B cell (primary cell): Measurements from ENCODE around the gene DOHH. TPM values are rescaled to one million over a fixed set of nuclear protein-coding genes. Genes with fewer than 3 reads are reported as not detected.
A peak's percentile ranks its signal among the peaks of the same experiment; 100 is the strongest.

Experiments used
- ATAC-seq: fragments of 200-7000 bp; cut with Tn5 transposase; one replicate; pipeline ENCODE4 v1.10.0; 2021; ENCODE audit warnings: low read depth, mild to moderate bottlenecking, moderate number of reproducible peaks, moderate library complexity
- CTCF ChIA-PET: fragments of 350-600 bp; sonication (Branson Sonifier 250); formaldehyde crosslinking; loops from one replicate; lab custom pipeline; 2021; ENCODE audit warnings: antibody characterized with exemption, inconsistent platforms; lab: Charles Lee
- POLR2A ChIA-PET: fragments of 350-600 bp; sonication (Branson Sonifier 250); formaldehyde crosslinking; loops from one replicate; lab custom pipeline; 2021; ENCODE audit warnings: antibody characterized with exemption; lab: Charles Lee
- DNase-seq: peaks from one replicate; pipeline ENCODE4 v3.0.0; 2013
- H2AFZ ChIP-seq: 2 replicates; pipeline ENCODE4 v1.6.1; 2012; ENCODE audit warnings: mild to moderate bottlenecking, low read depth, low read length; ENCODE audit not compliant: insufficient read depth, poor library complexity, severe bottlenecking
- H3K27ac ChIP-seq, 2 donors: 1 replicate in 1 of 2; 2 replicates in 1 of 2; pipeline ENCODE4 v1.5.1; 2012 to 2013; ENCODE audit warnings: low read length in 2 of 2, mild to moderate bottlenecking in 2 of 2, moderate library complexity in 1 of 2
- H3K27me3 ChIP-seq, 4 experiments: fragments of 200-600 bp in 1 of 4; sonication (generic) in 1 of 4; replicated peaks in 1 of 4; 1 replicate in 2 of 4; 2 replicates in 2 of 4; pipeline versions ENCODE4 v1.6.1 to v1.7.0; 2013 to 2016; ENCODE audit warnings: low read length in 3 of 4, mild to moderate bottlenecking in 2 of 4, mixed read lengths in 1 of 4, moderate library complexity in 1 of 4; ENCODE audit not compliant: insufficient read depth in 4 of 4, control insufficient read depth in 3 of 4; ENCODE audit errors: control extremely low read depth in 1 of 4
- H3K36me3 ChIP-seq, 2 experiments: replicated peaks in 1 of 2; 1 replicate in 1 of 2; 2 replicates in 1 of 2; pipeline versions ENCODE4 v1.6.1 to v1.7.1; 2013; ENCODE audit warnings: low read length in 1 of 2; ENCODE audit not compliant: insufficient read depth in 2 of 2, control insufficient read depth in 1 of 2; ENCODE audit errors: control extremely low read depth in 1 of 2, extremely low read depth in 1 of 2
- H3K4me1 ChIP-seq, 2 donors: fragments of 200-600 bp in 1 of 2; sonication (generic) in 1 of 2; 1 replicate in 1 of 2; 2 replicates in 1 of 2; pipeline versions ENCODE4 v1.5.1 to v1.6.1; 2013 to 2017; ENCODE audit warnings: low read length in 2 of 2; ENCODE audit not compliant: control insufficient read depth in 2 of 2, insufficient read depth in 2 of 2
- H3K4me2 ChIP-seq: replicated peaks from 2 replicates; pipeline ENCODE3; 2012; ENCODE audit warnings: mild to moderate bottlenecking, low read depth, low read length; ENCODE audit not compliant: poor library complexity, severe bottlenecking
- H3K4me3 ChIP-seq, 5 experiments: fragments of 200-600 bp in 1 of 5; sonication (generic) in 1 of 5; 1 replicate in 3 of 5; 2 replicates in 2 of 5; pipeline versions ENCODE4 v1.5.1 to v1.7.0; 2011 to 2016; ENCODE audit warnings: low read length in 4 of 5, mild to moderate bottlenecking in 4 of 5, low read depth in 2 of 5, control low read depth in 1 of 5, moderate library complexity in 1 of 5; ENCODE audit not compliant: insufficient read depth in 1 of 5; ENCODE audit errors: control extremely low read depth in 1 of 5, extremely low read depth in 1 of 5
- H3K79me2 ChIP-seq: fragments of 200-600 bp; sonication (generic); one replicate; pipeline ENCODE4 v1.6.0; 2016; ENCODE audit warnings: low read length; ENCODE audit not compliant: control insufficient read depth, insufficient read depth
- H3K9ac ChIP-seq: fragments of 200-600 bp; sonication (generic); 2 replicates; pipeline ENCODE4 v1.6.1; 2017; ENCODE audit warnings: mild to moderate bottlenecking, low read length, moderate library complexity
- H3K9me3 ChIP-seq, 3 donors: one replicate each; pipeline versions ENCODE4 v1.6.1 to v1.7.1; 2013; ENCODE audit warnings: low read length in 2 of 3; ENCODE audit not compliant: control insufficient read depth in 2 of 3, insufficient read depth in 1 of 3; ENCODE audit errors: control extremely low read depth in 1 of 3
- H4K20me1 ChIP-seq: 2 replicates; pipeline ENCODE4 v1.6.0; 2012; ENCODE audit warnings: mild to moderate bottlenecking, low read length; ENCODE audit not compliant: insufficient read depth, control insufficient read depth, poor library complexity, severe bottlenecking
- H3K27ac Mint-ChIP-seq: one replicate; pipeline ENCODE4 v1.8.0; 2021; ENCODE audit warnings: mixed read lengths
- H3K27me3 Mint-ChIP-seq: one replicate; pipeline ENCODE4 v1.8.0; 2021; ENCODE audit warnings: mixed read lengths
- H3K4me1 Mint-ChIP-seq: one replicate; pipeline ENCODE4 v1.8.0; 2021; ENCODE audit warnings: mixed read lengths
- H3K4me3 Mint-ChIP-seq: one replicate; pipeline ENCODE4 v1.8.0; 2021; ENCODE audit warnings: mixed read lengths
- H3K9me3 Mint-ChIP-seq: one replicate; pipeline ENCODE4 v1.8.0; 2022; ENCODE audit warnings: mixed read lengths; ENCODE audit not compliant: insufficient read depth
- CTCF ChIP-seq: fragments of 200-600 bp; IDR thresholded peaks from one replicate; pipeline ENCODE4 v1.8.0; 2022; ENCODE audit warnings: antibody characterized with exemption, mild to moderate bottlenecking
- EZH2 ChIP-seq: IDR thresholded peaks from 2 replicates; pipeline ENCODE4 v1.6.1; 2012; ENCODE audit warnings: borderline replicate concordance, low read depth, mild to moderate bottlenecking, moderate library complexity, low read length; ENCODE audit not compliant: insufficient read depth, poor library complexity, severe bottlenecking
- WGBS: methylation state at CpG from one replicate; pipeline ENCODE4 v1.1.5; 2013; ENCODE audit warnings: missing lambda C conversion rate; ENCODE audit not compliant: insufficient coverage; 5-methylcytosine and 5-hydroxymethylcytosine counted together
- intact Hi-C: fragments of 100-400 bp; cut with micrococcal nuclease; formaldehyde crosslinking; loops from one replicate; pipeline ENCODE4 v1.10.0; 2022
- polyA plus RNA-seq: library from polyadenylated mRNA; depleted of rRNA; stranded (reverse); fragments of >200 nt; gene quantifications from 2 replicates; pipeline ENCODE4 v1.2.3, GENCODE V29; 2012
- total RNA-seq, 2 donors: library from RNA; stranded (reverse); fragments of 120-200 nt in 1 of 2; gene quantifications; 1 replicate in 1 of 2; 2 replicates in 1 of 2; pipeline versions ENCODE4 v1.2.3 to v1.2.4, GENCODE V29; 2013 to 2022

The DOHH gene
- total and polyA plus RNA-seq, 2 donors (not counting 1 experiment from before 2014, with no cell fraction given): 6.6 to 8.6 TPM

- Histone ChIP-seq H2AFZ (peak overlapping the region; percentile 68), H3K4me1 (peaks cover 9 to 17% of the 10 kb centered on the region in 2 donors), H4K20me1 (peaks cover 38% of the 10 kb centered on the region), H3K4me2 (peak overlapping the region; percentile 97), H3K27ac (peak overlapping the region; percentile 56 to 89), H3K9me3 (no peaks in the 10 kb centered on the region), H3K9ac (peak overlapping the region; percentile 97), H3K4me3 (peak overlapping the region; percentile 47 to 95 (median 77)), H3K36me3 (peaks cover 0 to 21% of the 10 kb centered on the region in 2 experiments), H3K27me3 (no peaks in the 10 kb centered on the region), H3K79me2 (peaks cover 62% of the 10 kb centered on the region)
- Mint-ChIP-seq H3K9me3 (no peaks in the 10 kb centered on the region), H3K27ac (peak overlapping the region; percentile 82), H3K27me3 (no peaks in the 10 kb centered on the region), H3K4me3 (peak overlapping the region; percentile 92), H3K4me1 (peaks cover 46% of the 10 kb centered on the region)
- ATAC-seq: no peak
- CTCF ChIA-PET: no interaction called here
- under 1% methylated on average over 63 of the region's 69 CpGs for WGBS
- no peak for TF ChIP-seq EZH2
- TF ChIP-seq CTCF: no peak
- DNase-seq: peak; percentile 59
- POLR2A ChIA-PET: no interaction called here
- intact Hi-C loops: loop anchor here (1.0 to 10.0 kb wide), 6 partner anchors 66 to 1286 kb away; partner anchors contain the start of genes APBA3, FEM1A, HDGFL2 and HMG20B
These were observed 6.2 kb upstream of the DOHH start for GRCh38 chr19:3506384-3507340.
